Measurements from ENCODE around the gene IGFL1. TPM values are rescaled to one million over a fixed set of nuclear protein-coding genes. Genes with fewer than 3 reads are reported as not detected.
"Not testable (repeated sequence)": the region's sequence is repeated elsewhere in the genome, so short reads cannot be mapped to it uniquely, and the experiment has no call there.

IGFL1 gene
- total RNA-seq, 1 donor from 2014 or later = not detected

DNA sequence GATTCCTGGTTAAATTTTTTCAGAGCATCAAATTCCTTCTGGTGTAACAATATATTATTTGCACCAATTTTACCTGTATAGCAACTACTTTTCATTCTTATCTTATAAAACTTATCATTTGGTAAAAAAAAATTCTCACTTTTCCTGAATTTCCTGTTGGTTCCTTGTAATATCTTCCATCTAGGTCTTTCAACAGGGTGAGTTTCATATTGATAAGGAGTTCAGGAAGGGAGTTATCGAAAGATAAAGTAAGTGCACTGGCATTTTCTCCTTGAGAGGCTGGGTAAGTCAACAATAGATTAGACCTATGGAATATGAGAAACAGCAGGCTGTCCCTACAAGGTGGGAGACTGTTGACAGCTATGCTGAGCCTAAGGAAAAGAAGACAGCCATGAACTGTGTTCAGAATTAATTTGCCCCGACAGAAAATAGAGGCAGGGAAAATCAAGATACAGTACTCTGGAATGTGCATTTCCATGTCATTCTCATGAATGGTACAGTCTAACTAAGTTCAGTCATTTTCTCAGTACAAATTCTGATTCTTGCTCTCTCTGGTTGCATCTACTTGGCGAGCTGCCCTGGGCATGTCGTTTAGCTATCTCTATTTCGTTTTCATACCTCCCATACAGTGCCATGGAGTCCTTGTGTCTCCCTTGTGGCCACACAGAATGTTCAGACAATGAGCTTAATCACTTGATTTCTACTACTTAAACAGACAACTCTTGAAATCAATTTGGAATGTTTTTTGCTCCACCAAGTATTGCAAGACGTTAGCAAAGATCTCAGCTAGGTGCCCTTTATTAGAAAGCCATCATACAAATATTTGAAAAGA lies 9.9 kb downstream of the IGFL1 start:
- no peaks in the 10 kb centered on the region for H3K9me3 ChIP-seq (ENCODE audit: insufficient read depth, low read depth, low read length)
- DNase-seq (ENCODE audit: low read depth) (no peak), FAIRE-seq (no peak)
- H3K9ac ChIP-seq (ENCODE audit: low read length) = no peak overlapping the region
- no peak overlapping the region for H3K27ac Mint-ChIP-seq (ENCODE audit: unreplicated experiment)
- H3K4me2 ChIP-seq (ENCODE audit: low read length) = no peak overlapping the region
- no peak overlapping the region for H2AFZ ChIP-seq (ENCODE audit: low read depth, low read length)
- H3K79me2 ChIP-seq (ENCODE audit: insufficient read depth, low read length) = no peaks in the 10 kb centered on the region
- peaks cover 45% of the 10 kb centered on the region for H3K27me3 ChIP-seq (ENCODE audit: insufficient read depth, low read length)
- peaks cover 46% of the 10 kb centered on the region for H3K27me3 Mint-ChIP-seq (ENCODE audit: low read depth, unreplicated experiment)
- H3K4me3 Mint-ChIP-seq (ENCODE audit: unreplicated experiment) = no peak overlapping the region
- H3K4me3 ChIP-seq (ENCODE audit: insufficient read depth, low read depth, low read length) = no peak overlapping the region
- no peak for TF ChIP-seq EZH2 (IDR thresholded peaks at IDR 0.05; ENCODE audit: insufficient read depth, low read length)
- TF ChIP-seq, protein P1, sequence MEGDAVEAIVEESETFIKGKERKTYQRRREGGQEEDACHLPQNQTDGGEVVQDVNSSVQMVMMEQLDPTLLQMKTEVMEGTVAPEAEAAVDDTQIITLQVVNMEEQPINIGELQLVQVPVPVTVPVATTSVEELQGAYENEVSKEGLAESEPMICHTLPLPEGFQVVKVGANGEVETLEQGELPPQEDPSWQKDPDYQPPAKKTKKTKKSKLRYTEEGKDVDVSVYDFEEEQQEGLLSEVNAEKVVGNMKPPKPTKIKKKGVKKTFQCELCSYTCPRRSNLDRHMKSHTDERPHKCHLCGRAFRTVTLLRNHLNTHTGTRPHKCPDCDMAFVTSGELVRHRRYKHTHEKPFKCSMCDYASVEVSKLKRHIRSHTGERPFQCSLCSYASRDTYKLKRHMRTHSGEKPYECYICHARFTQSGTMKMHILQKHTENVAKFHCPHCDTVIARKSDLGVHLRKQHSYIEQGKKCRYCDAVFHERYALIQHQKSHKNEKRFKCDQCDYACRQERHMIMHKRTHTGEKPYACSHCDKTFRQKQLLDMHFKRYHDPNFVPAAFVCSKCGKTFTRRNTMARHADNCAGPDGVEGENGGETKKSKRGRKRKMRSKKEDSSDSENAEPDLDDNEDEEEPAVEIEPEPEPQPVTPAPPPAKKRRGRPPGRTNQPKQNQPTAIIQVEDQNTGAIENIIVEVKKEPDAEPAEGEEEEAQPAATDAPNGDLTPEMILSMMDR (IDR thresholded peaks at IDR 0.05; ENCODE audit: insufficient read depth, low read depth, low read length) = no peak
- H3K4me1 ChIP-seq (ENCODE audit: insufficient read depth, low read length) = no peaks in the 10 kb centered on the region
- no peaks in the 10 kb centered on the region for H3K9me3 Mint-ChIP-seq (ENCODE audit: unreplicated experiment)
- peaks cover 3% of the 10 kb centered on the region for H3K4me1 Mint-ChIP-seq (ENCODE audit: low read depth, unreplicated experiment)
- no peaks in the 10 kb centered on the region for H3K36me3 Mint-ChIP-seq (ENCODE audit: low read depth, unreplicated experiment)
- no peak overlapping the region for H3K27ac ChIP-seq (ENCODE audit: low read depth, low read length)
- no peaks in the 10 kb centered on the region for H3K36me3 ChIP-seq (ENCODE audit: insufficient read depth, low read length)
- no peaks in the 10 kb centered on the region for H4K20me1 ChIP-seq (ENCODE audit: insufficient read depth, low read length)

GRCh38 chr19:46240693-46241092 lies 11.2 kb downstream of the IGFL1 start:
- Histone ChIP-seq H3K9ac (ENCODE audit: low read length) (no peak overlapping the region), H3K36me3 (ENCODE audit: insufficient read depth, low read length) (no peaks in the 10 kb centered on the region), H3K4me3 (ENCODE audit: insufficient read depth, low read depth, low read length) (no peak overlapping the region), H3K4me2 (ENCODE audit: low read length) (no peak overlapping the region), H3K27me3 (ENCODE audit: insufficient read depth, low read length) (peaks cover 43% of the 10 kb centered on the region), H3K4me1 (ENCODE audit: insufficient read depth, low read length) (no peaks in the 10 kb centered on the region), H3K27ac (ENCODE audit: low read depth, low read length) (no peak overlapping the region), H2AFZ (ENCODE audit: low read depth, low read length) (no peak overlapping the region), H3K9me3 (ENCODE audit: insufficient read depth, low read depth, low read length) (no peaks in the 10 kb centered on the region), H4K20me1 (ENCODE audit: insufficient read depth, low read length) (no peaks in the 10 kb centered on the region), H3K79me2 (ENCODE audit: insufficient read depth, low read length) (no peaks in the 10 kb centered on the region)
- H3K27me3 Mint-ChIP-seq (ENCODE audit: low read depth, unreplicated experiment) = peaks cover 40% of the 10 kb centered on the region
- TF ChIP-seq EZH2 (IDR thresholded peaks at IDR 0.05; ENCODE audit: insufficient read depth, low read length) = no peak
- TF ChIP-seq, protein P1 (IDR thresholded peaks at IDR 0.05; ENCODE audit: insufficient read depth, low read depth, low read length) = no peak
- FAIRE-seq (no peak), DNase-seq (ENCODE audit: low read depth) (no peak)
- H3K36me3 Mint-ChIP-seq (ENCODE audit: low read depth, unreplicated experiment) = no peaks in the 10 kb centered on the region
- H3K27ac Mint-ChIP-seq (ENCODE audit: unreplicated experiment) = no peak overlapping the region
- no peak overlapping the region for H3K4me3 Mint-ChIP-seq (ENCODE audit: unreplicated experiment)
- H3K4me1 Mint-ChIP-seq (ENCODE audit: low read depth, unreplicated experiment) = peaks cover 3% of the 10 kb centered on the region
- H3K9me3 Mint-ChIP-seq (ENCODE audit: unreplicated experiment) = no peaks in the 10 kb centered on the region

DNA sequence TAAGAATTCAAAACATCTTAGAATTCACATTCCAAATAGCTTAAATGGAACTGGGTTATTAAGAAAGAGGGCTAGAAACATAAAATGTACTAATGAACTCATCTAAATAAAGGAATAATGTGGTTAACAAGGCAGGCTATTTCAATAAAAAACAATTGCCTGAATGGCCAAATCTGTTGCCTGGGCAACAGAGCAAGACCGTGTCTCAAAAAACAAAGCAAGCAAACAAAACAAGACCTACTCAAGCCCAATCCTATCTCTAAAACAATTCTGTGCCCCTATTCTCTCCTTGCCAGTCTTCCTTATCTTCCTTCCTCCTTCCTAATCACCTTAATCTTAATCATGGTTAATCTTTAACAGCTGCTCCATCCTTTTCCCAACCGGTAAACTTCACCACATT lies 12.1 kb downstream of the IGFL1 start:
- H3K27ac ChIP-seq (ENCODE audit: low read depth, low read length) = no peak overlapping the region
- no peak overlapping the region for H3K4me2 ChIP-seq (ENCODE audit: low read length)
- no peak overlapping the region for H3K9ac ChIP-seq (ENCODE audit: low read length)
- no peaks in the 10 kb centered on the region for H3K79me2 ChIP-seq (ENCODE audit: insufficient read depth, low read length)
- no peak for TF ChIP-seq EZH2 (IDR thresholded peaks at IDR 0.05; ENCODE audit: insufficient read depth, low read length)
- TF ChIP-seq, protein P1 (IDR thresholded peaks at IDR 0.05; ENCODE audit: insufficient read depth, low read depth, low read length) = no peak
- no peaks in the 10 kb centered on the region for H3K9me3 Mint-ChIP-seq (ENCODE audit: unreplicated experiment)
- peaks cover 45% of the 10 kb centered on the region for H3K27me3 ChIP-seq (ENCODE audit: insufficient read depth, low read length)
- no peak overlapping the region for H3K27ac Mint-ChIP-seq (ENCODE audit: unreplicated experiment)
- no peaks in the 10 kb centered on the region for H3K36me3 Mint-ChIP-seq (ENCODE audit: low read depth, unreplicated experiment)
- FAIRE-seq = no peak
- H3K4me1 ChIP-seq (ENCODE audit: insufficient read depth, low read length) = no peaks in the 10 kb centered on the region
- no peak overlapping the region for H2AFZ ChIP-seq (ENCODE audit: low read depth, low read length)
- H3K4me1 Mint-ChIP-seq (ENCODE audit: low read depth, unreplicated experiment) = peaks cover 3% of the 10 kb centered on the region
- H3K4me3 Mint-ChIP-seq (ENCODE audit: unreplicated experiment) = no peak overlapping the region
- no peaks in the 10 kb centered on the region for H3K9me3 ChIP-seq (ENCODE audit: insufficient read depth, low read depth, low read length)
- peaks cover 35% of the 10 kb centered on the region for H3K27me3 Mint-ChIP-seq (ENCODE audit: low read depth, unreplicated experiment)
- DNase-seq (ENCODE audit: low read depth) = no peak
- no peaks in the 10 kb centered on the region for H3K36me3 ChIP-seq (ENCODE audit: insufficient read depth, low read length)
- H3K4me3 ChIP-seq (ENCODE audit: insufficient read depth, low read depth, low read length) = no peak overlapping the region
- H4K20me1 ChIP-seq (ENCODE audit: insufficient read depth, low read length) = no peaks in the 10 kb centered on the region

DNA sequence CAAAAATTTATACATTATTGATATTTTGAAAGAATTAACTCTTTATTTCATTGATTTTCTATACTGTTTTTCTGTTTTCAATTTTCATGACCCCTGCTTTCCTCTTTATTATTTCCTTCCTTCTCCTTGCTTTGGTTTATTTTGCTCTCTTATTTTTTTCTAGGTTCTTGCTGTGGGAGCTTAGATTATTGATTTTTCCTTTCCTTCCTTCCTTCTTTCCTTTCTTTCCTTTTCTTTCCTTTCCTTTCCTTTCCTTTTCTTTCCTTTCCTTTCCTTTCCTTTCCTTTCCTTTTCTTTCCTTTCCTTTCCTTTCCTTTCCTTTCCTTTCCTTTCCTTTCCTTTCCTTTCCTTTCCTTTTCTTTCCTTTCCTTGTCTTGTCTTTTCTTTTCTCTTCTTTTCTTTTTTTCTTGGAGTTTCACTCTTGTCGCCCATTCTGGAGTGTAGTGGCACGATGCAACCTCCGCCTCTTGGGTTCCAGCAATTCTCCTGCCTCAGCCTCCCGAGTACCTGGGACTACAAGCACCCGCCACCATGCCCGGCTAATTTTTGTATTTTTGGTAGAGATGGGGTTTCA lies 13.6 kb downstream of the IGFL1 start:
- H3K27ac ChIP-seq (ENCODE audit: low read depth, low read length); H3K9me3 ChIP-seq (ENCODE audit: insufficient read depth, low read depth, low read length); H3K79me2 ChIP-seq (ENCODE audit: insufficient read depth, low read length); H3K4me3 Mint-ChIP-seq (ENCODE audit: unreplicated experiment); H4K20me1 ChIP-seq (ENCODE audit: insufficient read depth, low read length); H3K36me3 ChIP-seq (ENCODE audit: insufficient read depth, low read length); H3K4me3 ChIP-seq (ENCODE audit: insufficient read depth, low read depth, low read length); H3K4me1 Mint-ChIP-seq (ENCODE audit: low read depth, unreplicated experiment); H2AFZ ChIP-seq (ENCODE audit: low read depth, low read length); H3K4me1 ChIP-seq (ENCODE audit: insufficient read depth, low read length); H3K4me2 ChIP-seq (ENCODE audit: low read length); FAIRE-seq; DNase-seq (ENCODE audit: low read depth); H3K27ac Mint-ChIP-seq (ENCODE audit: unreplicated experiment); H3K9me3 Mint-ChIP-seq (ENCODE audit: unreplicated experiment); H3K9ac ChIP-seq (ENCODE audit: low read length); H3K36me3 Mint-ChIP-seq (ENCODE audit: low read depth, unreplicated experiment): not testable (repeated sequence)
- H3K27me3 ChIP-seq (ENCODE audit: insufficient read depth, low read length) = peaks cover 43% of the 10 kb centered on the region
- peaks cover 38% of the 10 kb centered on the region for H3K27me3 Mint-ChIP-seq (ENCODE audit: low read depth, unreplicated experiment)

Measured in astrocyte (in vitro differentiated cells and primary cell).